Measurements from ENCODE around the gene TRIM10.

Gene TRIM10

GRCh38 chr6:30131947-30132497, 29.0 kb downstream of the TRIM10 start:
- TF ChIP-seq CTCF (IDR thresholded peaks at IDR 0.05; ENCODE audit: low read depth, low read length) = no peak
- no peak for DNase-seq (ENCODE audit: extremely low read depth, low read depth)

- peak; percentile 60 for DNase-seq (ENCODE audit: extremely low read depth, low read depth)
- peak; percentile 100 for TF ChIP-seq CTCF (IDR thresholded peaks at IDR 0.05; ENCODE audit: low read depth, low read length)
These were observed 29.8 kb downstream of the TRIM10 start for GRCh38 chr6:30130887-30131862.

GRCh38 chr6:30130179-30130679, 30.8 kb downstream of the TRIM10 start:
- no peak for TF ChIP-seq CTCF (IDR thresholded peaks at IDR 0.05; ENCODE audit: low read depth, low read length)
- DNase-seq (ENCODE audit: extremely low read depth, low read depth) = no peak

- no peak for TF ChIP-seq CTCF (IDR thresholded peaks at IDR 0.05; ENCODE audit: low read depth, low read length)
These were observed 31.5 kb downstream of the TRIM10 start for GRCh38 chr6:30129265-30130178.

GRCh38 chr6:30127238-30128093, 33.5 kb downstream of the TRIM10 start:
- TF ChIP-seq CTCF (IDR thresholded peaks at IDR 0.05; ENCODE audit: low read depth, low read length) = no peak
- DNase-seq (ENCODE audit: extremely low read depth, low read depth) = no peak

More at GRCh38 chr6:30129265-30130178, 31.5 kb downstream of the TRIM10 start:
- no peak for DNase-seq (ENCODE audit: extremely low read depth, low read depth)

GRCh38 chr6:30122515-30122914, 38.5 kb downstream of the TRIM10 start:
- TF ChIP-seq CTCF (IDR thresholded peaks at IDR 0.05; ENCODE audit: low read depth, low read length) = no peak
- DNase-seq (ENCODE audit: extremely low read depth, low read depth) = peak; percentile 14

Measured in AG09319 (cell line).